IMR-90 (cell line): Measurements from ENCODE around the gene TECTA. TPM values are rescaled to one million over a fixed set of nuclear protein-coding genes. Genes with fewer than 3 reads are reported as not detected.

Source experiments
- ATAC-seq: fragments of 200-7000 bp; cut with Tn5 transposase; 2 replicates; pipeline ENCODE4 v1.9.1; 2020; ENCODE audit warnings: low read depth, mild to moderate bottlenecking, moderate library complexity
- BruUV-seq: library from RNA; stranded (reverse); fragments of 400-500 nt; replicated peaks from 2 replicates; lab custom pipeline; 2021; lab: Mats Ljungman, UMichigan
- CTCF ChIA-PET: fragments of 300-600 bp; formaldehyde crosslinking; extraction: SDS; loops from one replicate; lab custom pipeline; 2021; ENCODE audit warnings: antibody characterized with exemption; lab: Yijun Ruan, JAX
- POLR2A ChIA-PET: fragments of 300-600 bp; sonication (Branson Sonifier 250); formaldehyde crosslinking; loops from one replicate; lab custom pipeline; 2022; ENCODE audit warnings: antibody characterized with exemption; ENCODE audit not compliant: unreplicated experiment; lab: Charles Lee
- DNase-seq: peaks from one replicate; pipeline ENCODE4 v3.0.0; 2013
- H2AFZ ChIP-seq: replicated peaks from 2 replicates; pipeline ENCODE3; 2013; ENCODE audit warnings: low read length, mild to moderate bottlenecking; ENCODE audit not compliant: poor library complexity
- H2AK5ac ChIP-seq: 2 replicates; pipeline ENCODE4 v1.6.1; 2013; ENCODE audit warnings: low read depth, low read length, inconsistent platforms
- H2AK9ac ChIP-seq: replicated peaks from 2 replicates; pipeline ENCODE3; 2013; ENCODE audit warnings: mild to moderate bottlenecking, low read depth, low read length, moderate library complexity; ENCODE audit not compliant: poor library complexity
- H2BK120ac ChIP-seq: 2 replicates; pipeline ENCODE4 v1.6.1; 2013; ENCODE audit warnings: low read depth, low read length, inconsistent platforms
- H2BK15ac ChIP-seq: 3 replicates; pipeline ENCODE4 v1.6.1; 2013; ENCODE audit warnings: low read depth, low read length, inconsistent platforms
- H2BK20ac ChIP-seq: 2 replicates; pipeline ENCODE4 v1.6.1; 2013; ENCODE audit warnings: low read depth, mild to moderate bottlenecking, inconsistent platforms, low read length, moderate library complexity
- H2BK5ac ChIP-seq: 2 replicates; pipeline ENCODE4 v1.6.1; 2013; ENCODE audit warnings: mild to moderate bottlenecking, low read depth, low read length, inconsistent platforms; ENCODE audit not compliant: poor library complexity, severe bottlenecking
- H3K14ac ChIP-seq: replicated peaks from 2 replicates; pipeline ENCODE4 v1.6.1; 2013; ENCODE audit warnings: low read depth, low read length, inconsistent platforms
- H3K18ac ChIP-seq: 2 replicates; pipeline ENCODE4 v1.6.1; 2013; ENCODE audit warnings: low read depth, low read length, control low read depth
- H3K23ac ChIP-seq: 2 replicates; pipeline ENCODE4 v1.6.1; 2013; ENCODE audit warnings: low read depth, low read length, inconsistent platforms
- H3K27ac ChIP-seq: 2 replicates; pipeline ENCODE4 v1.5.1; 2013; ENCODE audit warnings: mild to moderate bottlenecking, control low read depth, low read length; ENCODE audit not compliant: insufficient read depth
- H3K27me3 ChIP-seq: 2 replicates; pipeline ENCODE4 v1.6.1; 2013; ENCODE audit warnings: low read length; ENCODE audit not compliant: control insufficient read depth, insufficient read depth
- H3K36me3 ChIP-seq: 2 replicates; pipeline ENCODE4 v1.6.1; 2013; ENCODE audit warnings: low read length, mixed read lengths; ENCODE audit not compliant: control insufficient read depth, insufficient read depth
- H3K4ac ChIP-seq: 2 replicates; pipeline ENCODE4 v1.6.1; 2013; ENCODE audit warnings: low read depth, low read length, inconsistent platforms
- H3K4me1 ChIP-seq: 2 replicates; pipeline ENCODE4 v1.6.1; 2013; ENCODE audit warnings: low read length, mixed read lengths; ENCODE audit not compliant: control insufficient read depth, insufficient read depth
- H3K4me2 ChIP-seq: 2 replicates; pipeline ENCODE4 v1.6.1; 2013; ENCODE audit warnings: low read depth, mild to moderate bottlenecking, control low read depth, low read length, moderate library complexity
- H3K4me3 ChIP-seq: 2 replicates; pipeline ENCODE4 v1.5.1; 2013; ENCODE audit warnings: low read depth, mild to moderate bottlenecking, control low read depth, low read length, moderate library complexity; ENCODE audit not compliant: insufficient read depth
- H3K56ac ChIP-seq: 2 replicates; pipeline ENCODE4 v1.6.1; 2013; ENCODE audit warnings: low read length, inconsistent platforms; ENCODE audit not compliant: insufficient read depth; ENCODE audit errors: extremely low read depth
- H3K79me1 ChIP-seq, 2 experiments: 2 replicates each; pipeline ENCODE4 v1.6.1; 2013; ENCODE audit warnings: low read length in 2 of 2, inconsistent platforms in 1 of 2, low read depth in 1 of 2
- H3K9ac ChIP-seq: 2 replicates; pipeline ENCODE4 v1.6.1; 2013; ENCODE audit warnings: low read depth, low read length, control low read depth
- H3K9me1 ChIP-seq: 2 replicates; pipeline ENCODE4 v1.6.1; 2013; ENCODE audit warnings: low read length, inconsistent platforms; ENCODE audit not compliant: insufficient read depth
- H3K9me3 ChIP-seq: 2 replicates; pipeline ENCODE4 v1.6.1; 2013; ENCODE audit warnings: low read length; ENCODE audit not compliant: control insufficient read depth, insufficient read depth
- H4K20me1 ChIP-seq: 2 replicates; pipeline ENCODE4 v1.6.1; 2013; ENCODE audit warnings: low read length, inconsistent platforms; ENCODE audit not compliant: insufficient read depth
- H4K5ac ChIP-seq: 2 replicates; pipeline ENCODE4 v1.6.1; 2013; ENCODE audit warnings: mild to moderate bottlenecking, low read depth, low read length, control low read depth
- H4K8ac ChIP-seq, 2 experiments: 2 replicates each; pipeline ENCODE4 v1.6.1; 2013; ENCODE audit warnings: low read depth in 2 of 2, low read length in 2 of 2, control low read depth in 1 of 2, inconsistent platforms in 1 of 2
- H4K91ac ChIP-seq: 2 replicates; pipeline ENCODE4 v1.6.1; 2013; ENCODE audit warnings: low read depth, low read length, inconsistent platforms; ENCODE audit not compliant: insufficient read depth
- CTCF ChIP-seq: conservative IDR thresholded peaks from 2 replicates; pipeline ENCODE4 v1.5.1; 2012; ENCODE audit warnings: mild to moderate bottlenecking, low read depth, low read length, improper control_type of control experiment
- WGBS, 2 experiments: methylation state at CpG; one replicate each; pipeline versions ENCODE4 v1.1.5 to v1.1.7; 2013; ENCODE audit warnings: missing lambda C conversion rate in 2 of 2; ENCODE audit not compliant: insufficient read length in 1 of 2; ENCODE audit errors: extremely low coverage in 2 of 2; 5-methylcytosine and 5-hydroxymethylcytosine counted together
- dilution Hi-C: fragments of 300-500 bp; cut with HindIII; formaldehyde crosslinking; loops from one replicate; pipeline ENCODE4 v1.14.3; 2018; ENCODE audit warnings: low sequenced_read_pairs; ENCODE audit not compliant: unreplicated experiment
- in situ Hi-C: fragments of 300-500 bp; cut with MboI; formaldehyde crosslinking; loops from 3 replicates; pipeline ENCODE4 v1.14.3; 2019; ENCODE audit warnings: low sequenced_read_pairs, inconsistent platforms, mixed read lengths
- intact Hi-C: fragments of 100-400 bp; cut with micrococcal nuclease; formaldehyde crosslinking; loops from 2 replicates; pipeline ENCODE4 v1.10.0; 2022
- polyA plus RNA-seq, 3 experiments: library from polyadenylated mRNA; depleted of rRNA; stranded (reverse); fragments of >200 nt; gene quantifications; 2 replicates each; pipeline ENCODE4 v1.2.3, GENCODE V29; 2012; ENCODE audit warnings: low replicate concordance in 1 of 3
- total RNA-seq: library from RNA; depleted of rRNA; stranded (reverse); fragments of >200 nt; gene quantifications from 2 replicates; pipeline ENCODE4 v1.2.3, GENCODE V29; 2012

The TECTA gene
- total and polyA plus RNA-seq, 2 of the 4 experiments (the other 2 are of a cell fraction): 0.17 to 0.18 TPM

- in situ Hi-C loops: no loop called here
- no TSS peak for BruUV-seq
- Histone ChIP-seq H3K18ac (no peak overlapping the region), H2BK20ac (no peak overlapping the region), H3K4me1 (no peaks in the 10 kb centered on the region), H3K9me3 (no peaks in the 10 kb centered on the region), H3K23ac (no peak overlapping the region), H2AFZ (no peak overlapping the region), H4K5ac (no peak overlapping the region), H2AK5ac (no peak overlapping the region), H4K8ac (no peak overlapping the region), H2BK5ac (no peak overlapping the region), H2BK15ac (no peak overlapping the region), H3K9ac (no peak overlapping the region), H4K20me1 (no peaks in the 10 kb centered on the region), H3K4me2 (no peak overlapping the region), H2AK9ac (no peak overlapping the region), H3K4me3 (no peak overlapping the region), H3K4ac (no peak overlapping the region), H3K27me3 (peaks cover 13% of the 10 kb centered on the region), H3K14ac (no peak overlapping the region), H3K9me1 (no peaks in the 10 kb centered on the region), H2BK120ac (no peak overlapping the region), H3K36me3 (no peaks in the 10 kb centered on the region), H3K79me1 (no peaks in the 10 kb centered on the region), H3K27ac (no peak overlapping the region), H4K91ac (no peak overlapping the region), H3K56ac (no peak overlapping the region)
- ChIA-PET POLR2A (no interaction called here), CTCF (interaction anchor here (0.6 kb wide), 2 partner anchors 225 to 340 kb away, joined by 3 to 4 read pairs; no protein-coding TSS in a partner anchor)
- dilution Hi-C loops: no loop called here
- ATAC-seq (no peak), DNase-seq (no peak)
- WGBS, 2 experiments: no CpG with 5 or more reads among the region's 5 CpGs
- intact Hi-C loops: loop anchor here (10.0 kb wide), 3 partner anchors 484 to 864 kb away; partner anchors contain the start of gene ARHGEF12
- TF ChIP-seq CTCF: no peak
These were observed 97.4 kb downstream of the TECTA start for GRCh38 chr11:121198491-121198890.
